HepG2 (cell line): ENCODE results near the gene NT5DC2. TPM values are rescaled to one million over a fixed set of nuclear protein-coding genes. Genes with fewer than 3 reads are reported as not detected.

ENCODE experiments used
- AHR ChIP-seq: IDR thresholded peaks from 2 replicates; pipeline ENCODE4 v1.6.1; 2018; ENCODE audit warnings: missing genetic modification reagents, missing compliant biosample characterization
- ATF1 ChIP-seq: IDR thresholded peaks from 2 replicates; pipeline ENCODE4 v1.6.1; 2016; ENCODE audit warnings: mild to moderate bottlenecking, control low read depth
- E2F5 ChIP-seq: sonication (generic); formaldehyde crosslinking; conservative IDR thresholded peaks from 2 replicates; pipeline ENCODE4 v1.4.0; 2020; ENCODE audit warnings: missing genetic modification reagents
- ELK4 ChIP-seq: sonication (generic); formaldehyde crosslinking; IDR thresholded peaks from 2 replicates; pipeline ENCODE4 v1.9.0; 2021; ENCODE audit warnings: missing genetic modification reagents, borderline replicate concordance
- GTF3A ChIP-seq: sonication (generic); formaldehyde crosslinking; conservative IDR thresholded peaks from 2 replicates; pipeline ENCODE4 v1.4.0; 2020; ENCODE audit warnings: mild to moderate bottlenecking, missing genetic modification reagents
- HIVEP1 ChIP-seq: sonication (generic); formaldehyde crosslinking; IDR thresholded peaks from 2 replicates; pipeline ENCODE4 v1.4.0; 2020; ENCODE audit warnings: mild to moderate bottlenecking, missing genetic modification reagents
- HNRNPH1 ChIP-seq: fragments of 200-400 bp; formaldehyde crosslinking; optimal IDR thresholded peaks from 2 replicates; pipeline ENCODE3; 2017; ENCODE audit warnings: mild to moderate bottlenecking, low read depth, low read length
- HOXA3 ChIP-seq: sonication (generic); formaldehyde crosslinking; IDR thresholded peaks from 2 replicates; pipeline ENCODE4 v1.5.0; 2020; ENCODE audit warnings: missing genetic modification reagents
- JUNB ChIP-seq: sonication (generic); formaldehyde crosslinking; IDR thresholded peaks from 2 replicates; pipeline ENCODE4 v1.8.0; 2022; ENCODE audit warnings: missing genetic modification reagents, mild to moderate bottlenecking, borderline replicate concordance
- KLF11 ChIP-seq: IDR thresholded peaks from 2 replicates; pipeline ENCODE4 v1.6.1; 2016; ENCODE audit warnings: missing compliant biosample characterization
- MAFG ChIP-seq: sonication (generic); formaldehyde crosslinking; IDR thresholded peaks from 2 replicates; pipeline ENCODE4 v1.5.1; 2020; ENCODE audit warnings: mild to moderate bottlenecking, missing genetic modification reagents
- NAIF1 ChIP-seq: sonication (generic); formaldehyde crosslinking; IDR thresholded peaks from 2 replicates; pipeline ENCODE4 v1.5.0; 2020; ENCODE audit warnings: mild to moderate bottlenecking, missing genetic modification reagents, borderline replicate concordance
- NCOA1 ChIP-seq: sonication (generic); formaldehyde crosslinking; IDR thresholded peaks from 2 replicates; pipeline ENCODE4 v1.9.0; 2021; ENCODE audit warnings: missing genetic modification reagents
- NFIC ChIP-seq: IDR thresholded peaks from 2 replicates; pipeline ENCODE4 v1.6.1; 2012; ENCODE audit warnings: mild to moderate bottlenecking, low read length, inconsistent platforms
- NR3C1 ChIP-seq: sonication (generic); formaldehyde crosslinking; IDR thresholded peaks from 2 replicates; pipeline ENCODE4 v1.4.0; 2020; ENCODE audit warnings: missing genetic modification reagents
- PAX8 ChIP-seq: sonication (generic); formaldehyde crosslinking; IDR thresholded peaks from 2 replicates; pipeline ENCODE4 v1.8.0; 2022; ENCODE audit warnings: mild to moderate bottlenecking, missing genetic modification reagents, borderline replicate concordance
- PCBP2 ChIP-seq: fragments of 200-400 bp; formaldehyde crosslinking; optimal IDR thresholded peaks from 2 replicates; pipeline ENCODE3; 2018; ENCODE audit warnings: low read length, low read depth; ENCODE audit not compliant: poor library complexity, severe bottlenecking
- PHB2 ChIP-seq: fragments of 450-650 bp; IDR thresholded peaks from 2 replicates; pipeline ENCODE4 v1.6.1; 2018; ENCODE audit not compliant: partially characterized antibody
- POLR2A ChIP-seq, 2 experiments: IDR thresholded peaks; 2 replicates each; pipeline ENCODE4 v1.6.1; 2011; ENCODE audit warnings: low read depth in 2 of 2, low read length in 2 of 2, mild to moderate bottlenecking in 1 of 2, moderate library complexity in 1 of 2; ENCODE audit not compliant: insufficient read depth in 1 of 2
- RFX1 ChIP-seq: fragments of 450-650 bp; IDR thresholded peaks from 2 replicates; pipeline ENCODE4 v1.6.1; 2017
- RFXAP ChIP-seq: sonication (generic); formaldehyde crosslinking; IDR thresholded peaks from 2 replicates; pipeline ENCODE4 v1.4.0; 2020; ENCODE audit warnings: missing genetic modification reagents, borderline replicate concordance
- RXRA ChIP-seq: sonication (generic); formaldehyde crosslinking; IDR thresholded peaks from 2 replicates; pipeline ENCODE4 v1.5.1; 2020; ENCODE audit warnings: missing genetic modification reagents
- TOPORS ChIP-seq: sonication (generic); formaldehyde crosslinking; IDR thresholded peaks from 2 replicates; pipeline ENCODE4 v1.8.0; 2023; ENCODE audit warnings: mild to moderate bottlenecking, missing genetic modification reagents
- ZNF253 ChIP-seq: sonication (generic); formaldehyde crosslinking; IDR thresholded peaks from 2 replicates; pipeline ENCODE4 v1.8.0; 2022; ENCODE audit warnings: mild to moderate bottlenecking, missing genetic modification reagents, borderline replicate concordance
- ZNF382 ChIP-seq: sonication (generic); formaldehyde crosslinking; IDR thresholded peaks from 2 replicates; pipeline ENCODE4 v1.5.0; 2020; ENCODE audit warnings: missing genetic modification reagents, mild to moderate bottlenecking, borderline replicate concordance
- ZNF567 ChIP-seq: sonication (generic); formaldehyde crosslinking; IDR thresholded peaks from 2 replicates; pipeline ENCODE4 v1.8.1; 2023; ENCODE audit warnings: mild to moderate bottlenecking, missing genetic modification reagents, borderline replicate concordance
- ZNF572 ChIP-seq: sonication (generic); formaldehyde crosslinking; IDR thresholded peaks from 2 replicates; pipeline ENCODE4 v1.5.1; 2020; ENCODE audit warnings: mild to moderate bottlenecking, missing genetic modification reagents
- polyA plus RNA-seq, 8 experiments: library from polyadenylated mRNA; depleted of rRNA in 3 of 8; stranded (reverse) in 7 of 8; unstranded in 1 of 8; fragments of >200 nt; fragmentation: Illumina TruSeq in 4 of 8; extraction: Trizol in 4 of 8; gene quantifications; 2 replicates each; pipeline versions ENCODE4 v1.2.1 to v1.2.3, GENCODE V29; 2011 to 2016; ENCODE audit warnings: low read depth in 4 of 8, missing spikeins in 1 of 8, mixed read lengths in 1 of 8; ENCODE audit not compliant: insufficient read depth in 1 of 8
- total RNA-seq, 5 experiments: library from RNA; depleted of rRNA; stranded (reverse); fragments of >200 nt; fragmentation: Illumina TruSeq; extraction: Trizol; gene quantifications; 2 replicates each; pipeline ENCODE4 v1.2.3, GENCODE V29; 2016; ENCODE audit warnings: low read depth in 1 of 5
- TF ChIP-seq, protein P1 (sequence below): IDR thresholded peaks from 2 replicates; pipeline ENCODE4 v1.6.1; 2012; ENCODE audit warnings: low read depth, low read length, improper control_type of control experiment
- TF ChIP-seq, protein P2 (sequence below): sonication (generic); formaldehyde crosslinking; IDR thresholded peaks from 2 replicates; pipeline ENCODE4 v1.4.0; 2020; ENCODE audit warnings: mild to moderate bottlenecking, missing genetic modification reagents

NT5DC2 gene
- total and polyA plus RNA-seq, 2 of the 13 experiments (the other 11 are each of a cell fraction or from before 2014, with no cell fraction given) = 131 to 240 TPM

DNA sequence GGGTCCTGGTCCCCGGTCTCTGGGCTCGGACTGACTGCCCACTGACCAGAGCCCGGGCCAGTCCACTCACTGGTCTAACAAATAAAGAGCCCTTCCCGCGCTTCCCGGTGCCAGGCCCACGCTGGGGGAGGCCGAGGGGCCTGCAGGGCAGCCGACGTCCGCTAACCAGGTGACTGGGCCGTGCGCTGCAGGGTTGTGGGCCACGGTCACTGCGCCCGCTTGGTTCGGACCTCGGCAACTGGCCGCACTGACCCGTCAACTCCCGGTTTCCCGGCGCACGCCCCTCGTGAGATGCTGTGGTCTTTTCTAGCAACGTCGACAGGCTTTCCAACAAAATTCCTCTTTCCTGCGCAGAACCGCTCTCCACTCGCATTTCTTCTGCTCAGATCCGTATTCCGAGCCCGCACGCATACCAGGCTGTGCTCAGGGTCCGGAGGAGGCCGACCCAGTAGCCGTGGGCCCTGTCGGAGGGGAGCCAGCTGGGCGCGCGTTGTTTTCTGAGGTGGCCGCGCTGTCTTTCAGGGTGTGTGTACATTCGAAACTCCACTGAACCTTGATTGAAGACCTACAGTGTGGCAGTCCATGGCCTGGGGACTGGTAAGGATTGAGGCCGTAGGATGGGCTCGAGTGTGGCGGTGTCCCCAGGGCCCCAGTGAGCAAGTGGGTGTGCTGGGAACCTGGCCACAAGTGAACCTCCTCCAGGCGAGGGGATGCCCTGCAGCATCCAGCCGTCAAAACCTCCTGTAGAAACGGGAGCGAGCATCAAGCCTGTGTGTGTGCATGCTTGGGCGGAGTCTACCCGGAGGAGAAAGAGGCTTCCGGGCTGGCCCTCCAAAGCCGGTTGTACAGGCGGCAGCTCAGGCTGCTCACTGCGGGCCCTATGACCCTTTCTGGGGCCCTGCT, 875 bp upstream of the NT5DC2 start (continued):
- TF ChIP-seq, protein P1, sequence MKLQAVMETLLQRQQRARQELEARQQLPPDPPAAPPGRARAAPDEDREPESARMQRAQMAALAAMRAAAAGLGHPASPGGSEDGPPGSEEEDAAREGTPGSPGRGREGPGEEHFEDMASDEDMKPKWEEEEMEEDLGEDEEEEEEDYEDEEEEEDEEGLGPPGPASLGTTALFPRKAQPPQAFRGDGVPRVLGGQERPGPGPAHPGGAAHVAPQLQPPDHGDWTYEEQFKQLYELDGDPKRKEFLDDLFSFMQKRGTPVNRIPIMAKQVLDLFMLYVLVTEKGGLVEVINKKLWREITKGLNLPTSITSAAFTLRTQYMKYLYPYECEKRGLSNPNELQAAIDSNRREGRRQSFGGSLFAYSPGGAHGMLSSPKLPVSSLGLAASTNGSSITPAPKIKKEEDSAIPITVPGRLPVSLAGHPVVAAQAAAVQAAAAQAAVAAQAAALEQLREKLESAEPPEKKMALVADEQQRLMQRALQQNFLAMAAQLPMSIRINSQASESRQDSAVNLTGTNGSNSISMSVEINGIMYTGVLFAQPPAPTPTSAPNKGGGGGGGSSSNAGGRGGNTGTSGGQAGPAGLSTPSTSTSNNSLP = no peak
- TF ChIP-seq ZNF382 (no peak), MAFG (CRISPR knock-in tag) (no peak; the same call in 1 of the 2 replicates), PHB2 (no peak), HOXA3 (CRISPR knock-in tag) (no peak), RXRA (no peak), HNRNPH1 (no peak), GTF3A (CRISPR knock-in tag) (no peak), RFXAP (CRISPR knock-in tag) (peak; percentile 55; the same call in 1 of the 2 replicates), ZNF253 (CRISPR knock-in tag) (no peak), TOPORS (no peak), AHR (no peak; the same call in 1 of the 2 replicates), ATF1 (CRISPR knock-in tag) (no peak), KLF11 (CRISPR knock-in tag) (no peak), ZNF567 (0 out of 2 replicates have a peak, but pooled peaks have one; percentile 76), PAX8 (CRISPR knock-in tag) (no peak), RFX1 (no peak), NR3C1 (CRISPR knock-in tag) (no peak), NAIF1 (CRISPR knock-in tag) (peak; percentile 46; the same call in 1 of the 2 replicates), E2F5 (CRISPR knock-in tag) (no peak), ZNF572 (peak; percentile 19; the same call in 1 of the 2 replicates), JUNB (CRISPR knock-in tag) (no peak), PCBP2 (no peak), NCOA1 (no peak; the same call in none of the 2 replicates), ELK4 (CRISPR knock-in tag) (no peak), POLR2A (IDR thresholded peaks at IDR 0.05; ENCODE audit: insufficient read depth in 1 of 2, low read depth in 2 of 2, low read length in 2 of 2) (no peak; a peak in 1 of 4 replicates), NFIC (no peak), HIVEP1 (CRISPR knock-in tag) (no peak)
- TF ChIP-seq, protein P2, sequence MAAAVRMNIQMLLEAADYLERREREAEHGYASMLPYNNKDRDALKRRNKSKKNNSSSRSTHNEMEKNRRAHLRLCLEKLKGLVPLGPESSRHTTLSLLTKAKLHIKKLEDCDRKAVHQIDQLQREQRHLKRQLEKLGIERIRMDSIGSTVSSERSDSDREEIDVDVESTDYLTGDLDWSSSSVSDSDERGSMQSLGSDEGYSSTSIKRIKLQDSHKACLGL (CRISPR knock-in tag) = peak; percentile 55
